Choroid plexus epithelial cell (primary cell): ENCODE results near the gene ABCA7.

ENCODE experiments used
- DNase-seq: peaks from one replicate; pipeline ENCODE4 v3.0.0-alpha.2; 2010; ENCODE audit warnings: low read depth
- H3K4me3 ChIP-seq: 2 replicates; pipeline ENCODE4 v1.5.1; 2011; ENCODE audit warnings: low read depth, mild to moderate bottlenecking, control low read depth, low read length, moderate library complexity
- CTCF ChIP-seq: conservative IDR thresholded peaks from 2 replicates; pipeline ENCODE4 v1.5.1; 2011; ENCODE audit warnings: low read depth, mild to moderate bottlenecking, control low read depth, inconsistent platforms, low read length, moderate library complexity

The ABCA7 gene, protein sequence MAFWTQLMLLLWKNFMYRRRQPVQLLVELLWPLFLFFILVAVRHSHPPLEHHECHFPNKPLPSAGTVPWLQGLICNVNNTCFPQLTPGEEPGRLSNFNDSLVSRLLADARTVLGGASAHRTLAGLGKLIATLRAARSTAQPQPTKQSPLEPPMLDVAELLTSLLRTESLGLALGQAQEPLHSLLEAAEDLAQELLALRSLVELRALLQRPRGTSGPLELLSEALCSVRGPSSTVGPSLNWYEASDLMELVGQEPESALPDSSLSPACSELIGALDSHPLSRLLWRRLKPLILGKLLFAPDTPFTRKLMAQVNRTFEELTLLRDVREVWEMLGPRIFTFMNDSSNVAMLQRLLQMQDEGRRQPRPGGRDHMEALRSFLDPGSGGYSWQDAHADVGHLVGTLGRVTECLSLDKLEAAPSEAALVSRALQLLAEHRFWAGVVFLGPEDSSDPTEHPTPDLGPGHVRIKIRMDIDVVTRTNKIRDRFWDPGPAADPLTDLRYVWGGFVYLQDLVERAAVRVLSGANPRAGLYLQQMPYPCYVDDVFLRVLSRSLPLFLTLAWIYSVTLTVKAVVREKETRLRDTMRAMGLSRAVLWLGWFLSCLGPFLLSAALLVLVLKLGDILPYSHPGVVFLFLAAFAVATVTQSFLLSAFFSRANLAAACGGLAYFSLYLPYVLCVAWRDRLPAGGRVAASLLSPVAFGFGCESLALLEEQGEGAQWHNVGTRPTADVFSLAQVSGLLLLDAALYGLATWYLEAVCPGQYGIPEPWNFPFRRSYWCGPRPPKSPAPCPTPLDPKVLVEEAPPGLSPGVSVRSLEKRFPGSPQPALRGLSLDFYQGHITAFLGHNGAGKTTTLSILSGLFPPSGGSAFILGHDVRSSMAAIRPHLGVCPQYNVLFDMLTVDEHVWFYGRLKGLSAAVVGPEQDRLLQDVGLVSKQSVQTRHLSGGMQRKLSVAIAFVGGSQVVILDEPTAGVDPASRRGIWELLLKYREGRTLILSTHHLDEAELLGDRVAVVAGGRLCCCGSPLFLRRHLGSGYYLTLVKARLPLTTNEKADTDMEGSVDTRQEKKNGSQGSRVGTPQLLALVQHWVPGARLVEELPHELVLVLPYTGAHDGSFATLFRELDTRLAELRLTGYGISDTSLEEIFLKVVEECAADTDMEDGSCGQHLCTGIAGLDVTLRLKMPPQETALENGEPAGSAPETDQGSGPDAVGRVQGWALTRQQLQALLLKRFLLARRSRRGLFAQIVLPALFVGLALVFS (N-terminal part only)

GRCh38 chr19:1039646-1040475 lies at the start of gene ABCA7:
Gene ABCA7, plus strand, starts transcription at chr19:1040107. Its CDS starts 1,255 bp downstream, at chr19:1041362.
- peak within 1 kb of the TSS; percentile 67 for H3K4me3 ChIP-seq
- TF ChIP-seq CTCF, result peak; percentile 8
- peak; percentile 99 for DNase-seq

GRCh38 chr19:990119-990571 lies 49.8 kb upstream of the ABCA7 start:
- H3K4me3 ChIP-seq, result no peak overlapping the region
- no peak for TF ChIP-seq CTCF
- DNase-seq, result no peak

GRCh38 chr19:990746-991145 lies 49.2 kb upstream of the ABCA7 start:
- no peak overlapping the region for H3K4me3 ChIP-seq
- no peak for DNase-seq
- TF ChIP-seq CTCF, result no peak

DNA sequence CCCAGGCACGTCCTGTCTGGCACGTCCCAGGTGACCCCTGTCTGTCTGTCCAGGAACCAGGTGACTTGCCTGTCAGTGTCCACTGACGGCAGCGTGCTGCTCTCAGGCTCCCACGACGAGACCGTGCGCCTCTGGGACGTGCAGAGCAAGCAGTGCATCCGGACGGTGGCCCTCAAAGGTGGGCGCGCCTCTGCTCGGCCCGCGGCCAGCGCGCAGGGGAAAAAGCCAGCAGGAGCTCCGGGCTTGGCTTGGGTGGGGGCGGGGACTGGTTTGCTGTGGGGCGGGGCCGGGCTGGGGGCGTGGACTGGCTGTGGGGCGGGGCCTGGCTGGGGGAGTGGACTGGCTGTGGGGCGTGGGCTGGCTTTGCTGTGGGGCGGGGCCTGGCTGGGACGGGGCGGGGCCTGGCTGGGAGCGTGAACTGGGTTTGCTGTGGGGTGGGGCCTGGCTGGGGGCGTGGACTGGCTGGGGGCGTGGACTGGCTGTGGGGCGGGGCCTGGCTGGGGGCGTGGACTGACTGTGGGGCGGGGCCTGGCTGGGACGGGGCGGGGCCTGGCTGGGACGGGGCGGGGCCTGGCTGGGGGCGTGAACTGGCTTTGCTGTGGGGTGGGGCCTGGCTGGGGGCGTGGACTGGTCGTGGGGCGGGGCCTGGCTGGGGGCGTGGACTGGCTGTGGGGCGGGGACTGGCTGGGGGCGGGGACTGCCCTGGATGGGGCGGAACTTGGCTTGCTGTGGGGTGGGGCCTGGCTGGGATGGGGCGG lies 48.6 kb upstream of the ABCA7 start:
- peak; percentile 64 for DNase-seq
- H3K4me3 ChIP-seq, result no peak overlapping the region
- TF ChIP-seq CTCF, result no peak

DNA sequence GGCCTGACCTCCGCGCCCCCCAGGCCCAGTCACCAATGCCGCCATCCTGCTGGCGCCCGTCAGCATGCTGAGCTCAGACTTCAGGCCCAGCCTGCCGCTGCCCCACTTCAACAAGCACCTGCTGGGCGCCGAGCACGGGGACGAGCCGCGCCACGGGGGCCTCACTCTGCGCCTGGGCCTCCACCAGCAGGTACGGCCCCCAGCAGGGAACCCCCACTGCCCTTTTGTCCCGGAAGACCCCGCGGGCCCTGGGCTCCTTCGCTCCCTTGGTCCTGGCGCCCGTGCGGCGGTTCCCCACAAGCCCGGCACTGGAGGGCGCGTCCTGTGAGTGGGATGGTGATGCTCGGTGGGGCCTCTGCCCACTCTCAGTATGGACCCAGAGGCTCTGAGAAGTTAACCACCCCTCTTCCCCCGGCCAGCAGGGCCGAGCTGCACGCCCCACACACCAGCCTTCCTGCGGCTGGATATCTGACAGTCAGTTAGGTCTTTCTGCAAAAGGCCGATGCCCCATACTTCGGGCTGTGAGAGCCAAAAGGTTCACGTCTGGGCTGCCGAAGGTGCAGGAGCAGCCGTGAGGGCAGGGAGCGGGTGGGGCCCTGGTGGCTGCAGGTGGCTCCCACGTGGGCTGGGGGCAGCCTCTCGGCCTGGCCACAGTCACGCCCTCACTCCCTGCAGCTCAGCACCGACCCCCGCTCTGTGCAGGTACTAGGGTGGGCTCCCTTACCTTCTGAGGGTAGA lies 47.8 kb upstream of the ABCA7 start:
- TF ChIP-seq CTCF, result no peak
- DNase-seq, result no peak
- no peak overlapping the region for H3K4me3 ChIP-seq
